GM12878 (cell line): ENCODE measurements around the gene SIAH2. TPM values are rescaled to one million over a fixed set of nuclear protein-coding genes. Genes with fewer than 3 reads are reported as not detected.

Experiments
- ATAC-seq: fragments of 200-7000 bp; cut with Tn5 transposase; 3 replicates; pipeline ENCODE4 v1.9.1; 2020; ENCODE audit warnings: mild to moderate bottlenecking, moderate library complexity
- BruUV-seq: library from RNA; stranded (reverse); fragments of 400-500 nt; replicated peaks from 2 replicates; lab custom pipeline; 2021; lab: Mats Ljungman, UMichigan
- CTCF ChIA-PET: fragments of 300-600 bp; sonication (Branson Sonifier 250); formaldehyde crosslinking; extraction: SDS; loops from one replicate; lab custom pipeline; 2021; ENCODE audit warnings: inconsistent platforms; lab: Yijun Ruan, JAX
- POLR2A ChIA-PET: fragments of 350-600 bp; formaldehyde crosslinking; extraction: SDS; loops from one replicate; lab custom pipeline; 2021; ENCODE audit warnings: inconsistent platforms; lab: Charles Lee
- RAD21 ChIA-PET: fragments of 300-600 bp; sonication (Branson Sonifier 250); formaldehyde crosslinking; loops from one replicate; lab custom pipeline; 2023; ENCODE audit warnings: antibody characterized with exemption; ENCODE audit not compliant: unreplicated experiment; lab: Charles Lee
- SMC1A ChIA-PET: fragments of 300-600 bp; sonication (Branson Sonifier 250); formaldehyde crosslinking; loops from one replicate; lab custom pipeline; 2023; ENCODE audit not compliant: unreplicated experiment, uncharacterized antibody; lab: Charles Lee
- DNase-seq: peaks from one replicate; pipeline ENCODE4 v3.0.0-alpha.2; 2011; ENCODE audit warnings: low read depth, low spot score
- FAIRE-seq: peaks from 3 replicates; lab custom pipeline; 2011; peaks lifted over from hg19 to GRCh38; lab: Jason Lieb, UNC
- H2AFZ ChIP-seq: 2 replicates; pipeline ENCODE4 v1.6.0; 2011; ENCODE audit warnings: low read depth, low read length, control low read depth; ENCODE audit not compliant: control insufficient read depth
- H3K27ac ChIP-seq: 2 replicates; pipeline ENCODE4 v1.5.1; 2011; ENCODE audit warnings: control low read depth; ENCODE audit not compliant: control insufficient read depth, insufficient read depth
- H3K27me3 ChIP-seq, 2 experiments: replicated peaks in 1 of 2; 2 replicates each; pipeline versions ENCODE4 v1.6.0 to v1.6.1; 2011; ENCODE audit warnings: low read length in 1 of 2; ENCODE audit not compliant: control insufficient read depth in 2 of 2, insufficient read depth in 2 of 2
- H3K36me3 ChIP-seq, 2 experiments: 2 replicates each; pipeline ENCODE4 v1.5.1; 2011; ENCODE audit warnings: low read length in 1 of 2; ENCODE audit not compliant: control insufficient read depth in 2 of 2, insufficient read depth in 2 of 2
- H3K4me1 ChIP-seq: 2 replicates; pipeline ENCODE4 v1.6.1; 2011; ENCODE audit warnings: mild to moderate bottlenecking, low read length, moderate library complexity, mixed read lengths; ENCODE audit not compliant: control insufficient read depth, insufficient read depth
- H3K4me2 ChIP-seq: 2 replicates; pipeline ENCODE4 v1.6.0; 2011; ENCODE audit warnings: control low read depth; ENCODE audit not compliant: control insufficient read depth, insufficient read depth
- H3K4me3 ChIP-seq: fragments of 200-600 bp; sonication (generic); 2 replicates; pipeline ENCODE4 v1.5.1; 2016
- H3K79me2 ChIP-seq: 2 replicates; pipeline ENCODE4 v1.6.0; 2011; ENCODE audit warnings: low read length; ENCODE audit not compliant: control insufficient read depth, insufficient read depth
- H3K9ac ChIP-seq: 2 replicates; pipeline ENCODE4 v1.8.0; 2011; ENCODE audit warnings: low read length, control low read depth, mixed read lengths; ENCODE audit not compliant: control insufficient read depth, insufficient read depth
- H3K9me3 ChIP-seq: replicated peaks from 3 replicates; pipeline ENCODE4 v1.5.1; 2011; ENCODE audit warnings: mild to moderate bottlenecking, low read length; ENCODE audit not compliant: control insufficient read depth, insufficient read depth
- H4K20me1 ChIP-seq: 2 replicates; pipeline ENCODE4 v1.6.0; 2011; ENCODE audit not compliant: control insufficient read depth, insufficient read depth
- MTA3 ChIP-seq: IDR thresholded peaks from 2 replicates; pipeline ENCODE4 v1.6.1; 2012; ENCODE audit warnings: low read length, inconsistent platforms, borderline replicate concordance
- MYB ChIP-seq: fragments of 150-350 bp; IDR thresholded peaks from 2 replicates; pipeline ENCODE4 v1.6.1; 2014; ENCODE audit warnings: mild to moderate bottlenecking, low read depth, low read length, borderline replicate concordance
- NFXL1 ChIP-seq: fragments of 450-650 bp; IDR thresholded peaks from 2 replicates; pipeline ENCODE4 v1.6.1; 2017; ENCODE audit warnings: antibody characterized with exemption, mild to moderate bottlenecking, borderline replicate concordance
- POLR2AphosphoS2 ChIP-seq: IDR thresholded peaks from 2 replicates; pipeline ENCODE4 v1.6.1; 2011; ENCODE audit warnings: low read depth, mild to moderate bottlenecking, low read length, improper control_type of control experiment, moderate library complexity
- POLR2AphosphoS5 ChIP-seq: IDR thresholded peaks from 2 replicates; pipeline ENCODE4 v1.6.1; 2011; ENCODE audit warnings: mild to moderate bottlenecking, low read length, inconsistent platforms
- TARDBP ChIP-seq: IDR thresholded peaks from 2 replicates; pipeline ENCODE4 v1.6.1; 2016; ENCODE audit warnings: borderline replicate concordance
- ZNF207 ChIP-seq: fragments of 450-650 bp; IDR thresholded peaks from 2 replicates; pipeline ENCODE4 v1.6.1; 2014; ENCODE audit warnings: antibody characterized with exemption, mild to moderate bottlenecking, borderline replicate concordance
- WGBS: methylation state at CpG from one replicate; pipeline ENCODE4 v1.1.6; 2016; ENCODE audit warnings: low lambda C conversion rate; ENCODE audit not compliant: insufficient replicate concordance, insufficient coverage; ENCODE audit errors: missing lambda C conversion rate; 5-methylcytosine and 5-hydroxymethylcytosine counted together
- in situ Hi-C: fragments of 300-500 bp; cut with MboI; formaldehyde crosslinking; loops from 9 replicates; pipeline ENCODE4 v1.14.3; 2018; ENCODE audit warnings: mixed read lengths
- intact Hi-C: fragments of 100-400 bp; cut with micrococcal nuclease; formaldehyde crosslinking; loops from one replicate; pipeline ENCODE4 v1.14.2; 2022; ENCODE audit not compliant: unreplicated experiment
- polyA plus RNA-seq, 11 experiments: library from polyadenylated mRNA; depleted of rRNA in 4 of 11; unstranded in 6 of 11; stranded (reverse) in 5 of 11; fragments of >200 nt; fragmentation: Nextera tagmentation in 4 of 11; fragmentation: Illumina TruSeq in 1 of 11; extraction: Ambion mirVana in 4 of 11; extraction: Trizol in 1 of 11; gene quantifications; 1 replicate in 1 of 11; 2 replicates in 10 of 11; pipeline versions ENCODE4 v1.2.1 to v1.2.3, GENCODE V29; 2011 to 2016; ENCODE audit warnings: inconsistent platforms in 2 of 11, missing spikeins in 2 of 11, low read depth in 1 of 11
- total RNA-seq, 4 experiments: library from RNA; depleted of rRNA in 3 of 4; stranded (reverse); fragments of >200 nt in 3 of 4; fragmentation: Illumina TruSeq in 1 of 4; extraction: Trizol in 1 of 4; gene quantifications; 2 replicates each; pipeline versions ENCODE4 v1.2.1 to v1.2.3, GENCODE V29; 2013 to 2021

The SIAH2 gene
- total and polyA plus RNA-seq, 10 of the 15 experiments (the other 5 are each of a cell fraction or from before 2014, with no cell fraction given) = 3.3 to 51.5 (median 29.7) TPM

DNA sequence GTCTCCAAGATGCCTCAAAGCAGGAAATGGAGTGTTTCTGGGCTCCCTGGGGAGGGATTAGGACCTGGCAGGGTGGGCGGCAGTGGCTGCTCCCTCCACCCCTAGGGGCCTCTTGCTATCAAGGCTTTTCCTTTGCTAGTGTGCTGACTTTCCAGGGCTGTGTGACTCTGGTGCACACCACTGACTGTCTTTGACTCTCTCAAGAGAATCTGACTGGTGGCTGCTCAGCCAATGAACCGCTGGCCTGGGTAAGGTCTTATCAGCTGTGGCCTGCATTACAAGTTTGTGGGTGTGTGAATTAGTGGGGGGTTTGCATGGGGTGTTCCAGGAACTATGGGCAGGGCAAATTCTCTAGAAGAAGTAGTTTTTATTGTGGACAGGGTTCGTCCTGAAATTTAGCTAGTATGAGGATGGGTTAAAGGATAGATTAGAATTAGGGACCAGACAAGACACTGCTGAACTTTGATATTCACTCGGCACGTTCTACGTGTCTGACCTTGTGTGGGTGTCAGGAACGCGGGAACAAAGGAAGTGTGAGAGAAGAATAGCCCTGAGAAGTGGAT, 29.5 kb downstream of the SIAH2 start:
- peaks cover 9% of the 10 kb centered on the region for H3K4me1 ChIP-seq
- no peak for FAIRE-seq
- H3K9ac ChIP-seq = no peak overlapping the region
- TF ChIP-seq TARDBP = no peak
- TF ChIP-seq MYB = no peak
- no peak for TF ChIP-seq POLR2AphosphoS2
- TF ChIP-seq POLR2AphosphoS5 = no peak
- no peak for TF ChIP-seq MTA3
- TF ChIP-seq NFXL1 = no peak
- TF ChIP-seq ZNF207 = no peak
- BruUV-seq = no TSS peak
- H3K36me3 ChIP-seq = no peaks in the 10 kb centered on the region
- H3K79me2 ChIP-seq = no peaks in the 10 kb centered on the region
- intact Hi-C loops = no loop called here
- ChIA-PET SMC1A (interaction anchor here (1.1 to 1.2 kb wide), 2 partner anchors 12 to 27 kb away, joined by 3 read pairs; no protein-coding TSS in a partner anchor), CTCF (interaction anchor here (0.7 kb wide), 1 partner anchor 11 kb away, joined by 3 read pairs; no protein-coding TSS in a partner anchor), RAD21 (no interaction called here), POLR2A (no interaction called here)
- H2AFZ ChIP-seq = no peak overlapping the region
- in situ Hi-C loops = no loop called here
- no peak for DNase-seq
- H3K9me3 ChIP-seq = no peaks in the 10 kb centered on the region
- H3K27ac ChIP-seq = no peak overlapping the region
- H3K4me2 ChIP-seq = no peak overlapping the region
- no peak overlapping the region for H3K4me3 ChIP-seq
- WGBS = 97% methylated on average over 8 of the region's 8 CpGs
- no peaks in the 10 kb centered on the region for H4K20me1 ChIP-seq
- no peak for ATAC-seq
- H3K27me3 ChIP-seq = no peaks in the 10 kb centered on the region
